22Rv1 (cell line): ENCODE results near the gene HRH2.
A peak's percentile ranks its signal among the peaks of the same experiment; 100 is the strongest.

Experiments
- H3K27ac ChIP-seq: fragments of 450-650 bp; 2 replicates; pipeline ENCODE4 v1.5.1; 2017
- CTCF ChIP-seq: fragments of 450-650 bp; IDR thresholded peaks from 2 replicates; pipeline ENCODE4 v1.5.1; 2017; ENCODE audit warnings: mild to moderate bottlenecking
- ZFX ChIP-seq: fragments of 450-650 bp; IDR thresholded peaks from 2 replicates; pipeline ENCODE4 v1.6.1; 2017; ENCODE audit warnings: antibody characterized with exemption, borderline replicate concordance

The HRH2 gene

DNA sequence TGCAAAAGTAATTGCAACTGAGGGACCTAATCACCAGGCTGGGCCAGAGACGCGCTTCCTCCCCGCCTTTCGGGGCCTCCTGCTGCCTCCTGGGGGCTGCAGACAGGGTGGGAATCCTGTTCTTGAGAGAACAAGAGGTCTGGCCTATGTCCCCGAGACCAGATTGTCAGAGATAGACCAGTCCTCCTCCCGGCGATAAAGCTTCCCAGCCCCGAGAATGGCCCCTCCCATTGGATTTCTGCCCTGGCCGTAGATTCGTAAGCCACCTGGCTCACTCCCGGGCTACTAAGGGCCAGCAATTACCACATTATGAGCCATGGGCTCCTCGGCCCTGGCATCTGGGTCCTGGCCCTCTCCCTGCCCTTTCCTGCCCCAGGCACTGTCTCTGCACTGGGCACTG lies 70.4 kb downstream of the HRH2 start:
- TF ChIP-seq ZFX (no peak), CTCF (no peak)
- H3K27ac ChIP-seq: no peak overlapping the region

- TF ChIP-seq ZFX: no peak
- no peak for TF ChIP-seq CTCF
- no peak overlapping the region for H3K27ac ChIP-seq
These were observed 71.3 kb downstream of the HRH2 start for GRCh38 chr5:175728885-175729828.

- H3K27ac ChIP-seq: no peak overlapping the region
- peak; percentile 85 for TF ChIP-seq CTCF
- no peak for TF ChIP-seq ZFX
These were observed 72.0 kb downstream of the HRH2 start for GRCh38 chr5:175729829-175730277.

DNA sequence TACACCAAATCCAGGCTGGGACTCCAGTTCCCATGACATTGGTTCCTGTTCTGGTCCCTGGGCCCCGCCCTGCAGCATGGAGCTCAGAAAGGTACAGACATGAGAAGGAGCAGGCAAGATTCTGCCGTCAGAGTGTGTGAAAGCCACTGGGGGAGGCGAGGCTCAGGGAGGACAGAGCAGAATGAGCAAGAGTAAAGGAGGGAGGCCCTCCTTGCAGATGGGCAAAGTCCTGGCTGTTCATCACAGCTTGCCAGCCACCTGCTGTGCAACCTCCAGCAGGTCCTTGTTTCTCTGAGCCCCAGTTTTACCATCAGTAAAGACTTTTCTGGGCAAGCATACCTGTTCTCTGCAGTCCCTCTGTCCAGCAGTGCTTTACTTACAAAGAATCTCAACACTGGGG lies 73.3 kb downstream of the HRH2 start:
- no peak overlapping the region for H3K27ac ChIP-seq
- TF ChIP-seq ZFX (no peak), CTCF (no peak)

DNA sequence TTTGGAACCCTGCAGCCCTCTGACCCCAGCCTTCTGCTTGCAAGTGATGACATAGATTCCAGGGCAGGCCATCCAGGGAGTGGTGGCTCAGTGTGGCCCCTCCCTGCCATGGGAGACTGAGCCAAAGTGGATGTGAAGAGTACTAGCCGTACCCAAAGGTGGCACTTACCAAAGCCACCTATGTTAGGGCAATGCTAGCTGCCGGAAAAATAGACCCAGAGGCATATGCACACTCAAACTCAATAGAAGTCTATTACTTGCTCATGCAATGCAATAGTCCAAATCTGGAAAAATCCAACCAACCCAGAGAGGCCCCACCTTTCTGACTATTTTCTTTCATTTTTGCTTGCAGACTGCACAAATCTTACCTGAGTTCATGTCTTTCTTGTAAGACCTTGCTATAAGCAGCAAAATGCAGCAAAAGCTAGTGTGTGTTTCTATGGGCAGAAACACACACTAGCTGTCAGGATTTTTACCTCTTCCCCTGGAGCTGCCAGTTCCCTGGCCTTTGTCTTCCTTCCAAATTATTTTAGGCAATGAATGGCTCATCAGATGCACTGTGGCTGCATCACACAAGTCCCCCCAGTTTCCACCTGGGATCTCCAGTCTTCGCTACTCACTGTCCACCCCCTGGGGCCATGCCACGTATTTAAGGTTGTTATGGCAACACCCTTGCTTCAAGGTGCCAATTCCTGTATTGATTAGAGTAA lies 74.0 kb downstream of the HRH2 start:
- H3K27ac ChIP-seq: no peak overlapping the region
- no peak for TF ChIP-seq ZFX

DNA sequence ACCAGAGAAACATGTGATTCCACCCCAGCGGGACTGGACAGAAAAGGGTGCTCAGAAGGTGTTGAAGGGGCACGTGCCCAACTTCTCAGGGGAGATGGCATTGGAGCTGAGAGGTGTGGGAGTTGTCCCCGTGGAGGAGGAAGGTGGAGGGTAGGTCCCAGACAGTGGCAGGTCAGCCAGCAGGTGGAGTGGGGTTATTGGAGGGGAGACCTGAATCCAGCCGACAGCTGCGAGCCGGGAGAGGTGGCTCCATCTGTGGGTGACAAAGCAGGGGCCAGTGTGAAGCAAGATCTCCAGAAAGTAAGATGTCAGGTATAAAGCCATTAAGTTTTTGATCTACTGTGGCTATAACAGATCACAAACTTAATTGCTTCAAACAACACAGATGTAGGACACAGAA lies 75.1 kb downstream of the HRH2 start:
- no peak for TF ChIP-seq CTCF
- TF ChIP-seq ZFX: no peak

DNA sequence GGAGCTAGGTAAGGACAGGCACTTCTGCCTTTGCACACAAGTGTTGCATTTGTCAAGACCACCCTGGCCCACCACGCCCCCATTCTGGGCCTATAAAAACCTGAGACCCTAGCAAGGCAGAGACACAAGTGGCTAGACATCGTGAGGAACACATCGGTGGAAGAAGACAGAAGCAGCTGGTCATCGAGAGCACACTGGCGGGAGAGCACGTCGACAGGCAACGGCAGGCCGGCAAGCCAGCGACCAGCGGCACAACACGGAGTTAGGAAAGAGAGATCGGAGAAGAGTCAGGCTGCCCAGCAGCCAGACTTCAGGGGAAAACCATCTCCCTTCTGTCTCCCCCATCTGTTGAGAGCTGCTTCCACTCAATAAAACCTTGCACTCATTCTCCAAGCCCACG lies 76.1 kb downstream of the HRH2 start:
- no peak for TF ChIP-seq CTCF
- no peak for TF ChIP-seq ZFX
- H3K27ac ChIP-seq: no peak overlapping the region

More for the DNA sequence above, 75.1 kb downstream of the HRH2 start:
- no peak overlapping the region for H3K27ac ChIP-seq
